H1 (cell line): Measurements from ENCODE around the gene SOX2. TPM values are rescaled to one million over a fixed set of nuclear protein-coding genes. Genes with fewer than 3 reads are reported as not detected.
A peak's percentile ranks its signal among the peaks of the same experiment; 100 is the strongest.

Experiments
- CTCF ChIA-PET: fragments of 300-600 bp; sonication (Branson Sonifier 250); formaldehyde crosslinking; loops from one replicate; lab custom pipeline; 2021; ENCODE audit not compliant: partially characterized antibody; lab: Charles Lee
- POLR2A ChIA-PET: fragments of 300-600 bp; sonication (Branson Sonifier 250); formaldehyde crosslinking; loops from one replicate; lab custom pipeline; 2021; ENCODE audit warnings: inconsistent platforms; ENCODE audit not compliant: partially characterized antibody; lab: Charles Lee
- DNase-seq, 2 experiments: peaks; one replicate each; pipeline versions ENCODE4 v3.0.0 to v3.0.0-alpha.2; 2010 to 2022; ENCODE audit warnings: low spot score in 2 of 2, low read depth in 1 of 2, mixed read lengths in 1 of 2
- FAIRE-seq: peaks from 2 replicates; lab custom pipeline; 2011; peaks lifted over from hg19 to GRCh38; lab: Jason Lieb, UNC
- H2AFZ ChIP-seq: 2 replicates; pipeline ENCODE4 v1.8.1; 2012; ENCODE audit warnings: low read length, inconsistent platforms
- H2AK5ac ChIP-seq: 2 replicates; pipeline ENCODE4 v1.6.1; 2013; ENCODE audit warnings: low read depth, low read length
- H2BK120ac ChIP-seq: replicated peaks from 2 replicates; pipeline ENCODE3; 2013; ENCODE audit warnings: low read depth, low read length, inconsistent platforms
- H2BK12ac ChIP-seq: 2 replicates; pipeline ENCODE4 v1.6.1; 2013; ENCODE audit warnings: low read depth, low read length
- H2BK15ac ChIP-seq: 2 replicates; pipeline ENCODE4 v1.6.1; 2013; ENCODE audit warnings: low read length
- H2BK20ac ChIP-seq: 2 replicates; pipeline ENCODE4 v1.6.1; 2013; ENCODE audit warnings: low read length
- H2BK5ac ChIP-seq: 2 replicates; pipeline ENCODE4 v1.6.1; 2013; ENCODE audit warnings: low read depth, low read length
- H3K14ac ChIP-seq: 2 replicates; pipeline ENCODE4 v1.6.1; 2013; ENCODE audit warnings: inconsistent platforms; ENCODE audit not compliant: insufficient read length
- H3K18ac ChIP-seq: 2 replicates; pipeline ENCODE4 v1.6.1; 2013; ENCODE audit warnings: low read length; ENCODE audit errors: extremely low read depth
- H3K23ac ChIP-seq: 2 replicates; pipeline ENCODE4 v1.6.1; 2013; ENCODE audit warnings: inconsistent platforms; ENCODE audit not compliant: insufficient read length
- H3K23me2 ChIP-seq: 2 replicates; pipeline ENCODE4 v1.6.1; 2013; ENCODE audit warnings: low read depth, low read length
- H3K27ac ChIP-seq: 2 replicates; pipeline ENCODE4 v1.6.1; 2011; ENCODE audit warnings: low read depth, low read length, inconsistent platforms
- H3K27me3 ChIP-seq, 4 experiments: replicated peaks in 1 of 4; 1 replicate in 1 of 4; 2 replicates in 3 of 4; pipeline versions ENCODE4 v1.6.1 to v1.8.1; 2011 to 2013; ENCODE audit warnings: low read length in 3 of 4, mild to moderate bottlenecking in 3 of 4, inconsistent platforms in 2 of 4, mixed read lengths in 2 of 4, moderate library complexity in 1 of 4; ENCODE audit not compliant: control insufficient read depth in 3 of 4, insufficient read depth in 3 of 4; ENCODE audit errors: extremely low read depth in 1 of 4
- H3K36me3 ChIP-seq, 4 experiments: 2 replicates each; pipeline versions ENCODE4 v1.6.1 to v1.8.1; 2011 to 2013; ENCODE audit warnings: mild to moderate bottlenecking in 4 of 4, low read length in 3 of 4, moderate library complexity in 2 of 4, control low read depth in 1 of 4, inconsistent platforms in 1 of 4; ENCODE audit not compliant: insufficient read depth in 4 of 4, control insufficient read depth in 2 of 4
- H3K4ac ChIP-seq: replicated peaks from 2 replicates; pipeline ENCODE3; 2013; ENCODE audit warnings: low read length, low read depth, mixed read lengths, inconsistent platforms; ENCODE audit not compliant: insufficient read length
- H3K4me1 ChIP-seq, 4 experiments: replicated peaks in 1 of 4; 1 replicate in 1 of 4; 2 replicates in 3 of 4; pipeline versions ENCODE4 v1.6.1 to v1.8.1; 2011 to 2013; ENCODE audit warnings: low read length in 3 of 4, inconsistent platforms in 2 of 4, mixed read lengths in 1 of 4; ENCODE audit not compliant: insufficient read depth in 4 of 4, control insufficient read depth in 3 of 4
- H3K4me2 ChIP-seq, 2 experiments: 2 replicates each; pipeline versions ENCODE4 v1.6.1 to v1.8.1; 2011 to 2013; ENCODE audit warnings: low read depth in 2 of 2, low read length in 2 of 2, control low read depth in 1 of 2, inconsistent platforms in 1 of 2, mild to moderate bottlenecking in 1 of 2; ENCODE audit not compliant: insufficient read depth in 1 of 2
- H3K4me3 ChIP-seq, 4 experiments: fragments of 200-600, 300-600 bp in 1 of 4; sonication (generic), shearing (Covaris generic), sonication (Bioruptor Twin) in 1 of 4; 2 replicates each; pipeline versions ENCODE4 v1.5.1 to v1.8.1; 2011 to 2016; ENCODE audit warnings: low read length in 4 of 4, low read depth in 3 of 4, control low read depth in 2 of 4, inconsistent platforms in 2 of 4, mild to moderate bottlenecking in 2 of 4, mixed read lengths in 1 of 4, moderate library complexity in 1 of 4; ENCODE audit not compliant: insufficient read depth in 2 of 4; ENCODE audit errors: extremely low read depth in 1 of 4
- H3K56ac ChIP-seq: replicated peaks from 2 replicates; pipeline ENCODE3; 2013; ENCODE audit warnings: low read depth, mild to moderate bottlenecking, mixed read lengths, low read length, inconsistent platforms; ENCODE audit not compliant: insufficient read length
- H3K79me1 ChIP-seq: 2 replicates; pipeline ENCODE4 v1.6.1; 2013; ENCODE audit warnings: low read depth, low read length, control low read depth
- H3K79me2 ChIP-seq, 2 experiments: 2 replicates each; pipeline versions ENCODE4 v1.6.1 to v1.8.1; 2012 to 2013; ENCODE audit warnings: low read length in 2 of 2, mild to moderate bottlenecking in 2 of 2, inconsistent platforms in 1 of 2; ENCODE audit not compliant: insufficient read depth in 2 of 2, control insufficient read depth in 1 of 2
- H3K9ac ChIP-seq, 4 experiments: replicated peaks in 1 of 4; 1 replicate in 1 of 4; 2 replicates in 3 of 4; pipeline versions ENCODE4 v1.6.1 to v1.8.1; 2011 to 2013; ENCODE audit warnings: low read depth in 3 of 4, low read length in 3 of 4, control low read depth in 2 of 4, mild to moderate bottlenecking in 2 of 4, moderate library complexity in 2 of 4, inconsistent platforms in 1 of 4; ENCODE audit errors: extremely low read depth in 1 of 4
- H3K9me3 ChIP-seq, 2 experiments: 2 replicates each; pipeline versions ENCODE4 v1.6.1 to v1.8.1; 2012 to 2013; ENCODE audit warnings: mild to moderate bottlenecking in 2 of 2, moderate library complexity in 2 of 2, control low read depth in 1 of 2, inconsistent platforms in 1 of 2, low read depth in 1 of 2, low read length in 1 of 2, mixed read lengths in 1 of 2; ENCODE audit not compliant: insufficient read depth in 2 of 2
- H4K20me1 ChIP-seq, 2 experiments: replicated peaks in 1 of 2; 2 replicates each; pipeline versions ENCODE3 to v1.8.1; 2011 to 2013; ENCODE audit warnings: inconsistent platforms in 2 of 2, low read length in 2 of 2, mild to moderate bottlenecking in 1 of 2; ENCODE audit not compliant: insufficient read depth in 2 of 2, control insufficient read depth in 1 of 2
- H4K5ac ChIP-seq: 2 replicates; pipeline ENCODE4 v1.6.1; 2013; ENCODE audit warnings: low read length, low read depth, mixed read lengths, inconsistent platforms; ENCODE audit not compliant: insufficient read length
- H4K8ac ChIP-seq: 2 replicates; pipeline ENCODE4 v1.8.0; 2013; ENCODE audit warnings: mild to moderate bottlenecking, moderate library complexity, low read length, inconsistent platforms; ENCODE audit not compliant: insufficient read depth; ENCODE audit errors: extremely low read depth
- H4K91ac ChIP-seq: replicated peaks from 2 replicates; pipeline ENCODE3; 2013; ENCODE audit warnings: low read length, mixed read lengths, inconsistent platforms; ENCODE audit not compliant: insufficient read length
- ASH2L ChIP-seq: fragments of 200-600, 300-600 bp; sonication (generic); IDR thresholded peaks from one replicate; pipeline ENCODE4 v1.7.1; 2017; ENCODE audit warnings: low read length
- KDM1A ChIP-seq: fragments of 200-600, 300-600 bp; sonication (generic); IDR thresholded peaks from 2 replicates; pipeline ENCODE4 v1.7.1; 2016; ENCODE audit warnings: mild to moderate bottlenecking, low read length, borderline replicate concordance
- KDM5A ChIP-seq: fragments of 200-600 bp; IDR thresholded peaks from 2 replicates; pipeline ENCODE4 v1.7.1; 2012; ENCODE audit warnings: mild to moderate bottlenecking, low read length, inconsistent platforms, mixed read lengths
- POU5F1 ChIP-seq: IDR thresholded peaks from 2 replicates; pipeline ENCODE4 v1.6.1; 2011; ENCODE audit warnings: low read depth, mild to moderate bottlenecking, low read length, moderate library complexity
- SP1 ChIP-seq: IDR thresholded peaks from 2 replicates; pipeline ENCODE4 v1.6.1; 2011; ENCODE audit warnings: low read depth, low read length
- SP2 ChIP-seq: IDR thresholded peaks from 2 replicates; pipeline ENCODE4 v1.6.1; 2012; ENCODE audit warnings: mild to moderate bottlenecking, low read length, inconsistent platforms
- TBP ChIP-seq: IDR thresholded peaks from 2 replicates; pipeline ENCODE4 v1.6.1; 2011; ENCODE audit warnings: low read depth, low read length, improper control_type of control experiment
- WGBS, 2 experiments: shearing (Covaris generic) in 1 of 2; methylation state at CpG; one replicate each; pipeline versions ENCODE4 v1.1.6 to v1.1.7; 2013 to 2015; ENCODE audit warnings: low lambda C conversion rate in 2 of 2, mixed read lengths in 2 of 2, inconsistent platforms in 1 of 2, low coverage in 1 of 2, missing lambda C conversion rate in 1 of 2; ENCODE audit not compliant: insufficient replicate concordance in 2 of 2, insufficient coverage in 1 of 2, insufficient read length in 1 of 2; ENCODE audit errors: extremely low coverage in 1 of 2, missing lambda C conversion rate in 1 of 2; 5-methylcytosine and 5-hydroxymethylcytosine counted together
- polyA plus RNA-seq, 7 experiments: library from polyadenylated mRNA; depleted of rRNA in 3 of 7; stranded (reverse) in 5 of 7; unstranded in 2 of 7; fragments of >200 nt in 5 of 7; fragments of 200-250 nt in 2 of 7; gene quantifications; 1 replicate in 5 of 7; 2 replicates in 1 of 7; 4 replicates in 1 of 7; pipeline versions ENCODE4 v1.2.1 to v1.2.3, GENCODE V29; 2011 to 2013; ENCODE audit warnings: missing spikeins in 2 of 7, mixed read lengths in 2 of 7
- total RNA-seq: library from RNA; stranded (reverse); fragmentation: NEBNext Ultra II Directional; extraction: Animal tissue kit (Norgen Biotek cat#: 25700); gene quantifications from 2 replicates; pipeline ENCODE4 v1.2.1, GENCODE V29; 2021

SOX2 gene
- total and polyA plus RNA-seq, 2 of the 8 experiments (the other 6 are each of a cell fraction or from before 2014, with no cell fraction given) = 149 to 247 TPM

- no peak overlapping the region; the same call in 1 of the 2 replicates for H2BK5ac ChIP-seq
- H4K5ac ChIP-seq = no peak overlapping the region
- H3K4me3 ChIP-seq = no peak overlapping the region
- H3K4ac ChIP-seq = no peak overlapping the region
- peaks cover 0 to 10% (median 4%) of the 10 kb centered on the region in 4 experiments; a peak in 3 of 7 replicates for H3K4me1 ChIP-seq
- FAIRE-seq (no peak), DNase-seq (no peak)
- no peaks in the 10 kb centered on the region; a peak in 1 of 8 replicates for H3K36me3 ChIP-seq
- ChIA-PET CTCF (interaction anchor here (1.0 to 1.3 kb wide), 2 partner anchors 9 to 40 kb away, joined by 3 read pairs; no protein-coding TSS in a partner anchor), POLR2A (interaction anchor here (0.9 kb wide), 1 partner anchor 26 kb away, joined by 3 read pairs; no protein-coding TSS in a partner anchor)
- H2BK15ac ChIP-seq = no peak overlapping the region
- H2BK120ac ChIP-seq = no peak overlapping the region
- no peak overlapping the region for H4K8ac ChIP-seq
- H3K79me1 ChIP-seq = no peaks in the 10 kb centered on the region
- peaks cover 1% of the 10 kb centered on the region; the same call in 1 of the 2 replicates for H3K23me2 ChIP-seq
- H3K56ac ChIP-seq = no peak overlapping the region
- no peak overlapping the region for H3K9ac ChIP-seq
- WGBS, 2 experiments = 44% methylated on average over 6 of the region's 6 CpGs; no CpG with 5 or more reads in 1 of the 2 experiments
- H3K4me2 ChIP-seq = peak overlapping the region; percentile 3 to 11; a peak in 1 of 4 replicates
- TF ChIP-seq SP2 (no peak), KDM1A (no peak), SP1 (no peak), POU5F1 (no peak), TBP (no peak), KDM5A (no peak), ASH2L (no peak)
- H3K23ac ChIP-seq = no peak overlapping the region
- no peak overlapping the region for H4K91ac ChIP-seq
- no peak overlapping the region for H2BK20ac ChIP-seq
- H2BK12ac ChIP-seq = no peak overlapping the region
- peak overlapping the region; percentile 38; the same call in 1 of the 2 replicates for H3K18ac ChIP-seq
- no peaks in the 10 kb centered on the region for H3K79me2 ChIP-seq
- no peak overlapping the region for H2AK5ac ChIP-seq
- H4K20me1 ChIP-seq = no peaks in the 10 kb centered on the region
- H3K27me3 ChIP-seq = no peaks in the 10 kb centered on the region
- H3K14ac ChIP-seq = no peak overlapping the region
- no peaks in the 10 kb centered on the region for H3K9me3 ChIP-seq
- no peak overlapping the region for H3K27ac ChIP-seq
- H2AFZ ChIP-seq = no peak overlapping the region
These were observed 29.7 kb downstream of the SOX2 start for GRCh38 chr3:181741417-181741816.
